ENCODE measurements around the gene TRPV6.

The TRPV6 gene

GRCh38 chr7:142847353-142847752 is 38.2 kb downstream of the TRPV6 start:
- no peak for DNase-seq

GRCh38 chr7:142842251-142842766 is 43.2 kb downstream of the TRPV6 start:
- no peak for DNase-seq

DNA sequence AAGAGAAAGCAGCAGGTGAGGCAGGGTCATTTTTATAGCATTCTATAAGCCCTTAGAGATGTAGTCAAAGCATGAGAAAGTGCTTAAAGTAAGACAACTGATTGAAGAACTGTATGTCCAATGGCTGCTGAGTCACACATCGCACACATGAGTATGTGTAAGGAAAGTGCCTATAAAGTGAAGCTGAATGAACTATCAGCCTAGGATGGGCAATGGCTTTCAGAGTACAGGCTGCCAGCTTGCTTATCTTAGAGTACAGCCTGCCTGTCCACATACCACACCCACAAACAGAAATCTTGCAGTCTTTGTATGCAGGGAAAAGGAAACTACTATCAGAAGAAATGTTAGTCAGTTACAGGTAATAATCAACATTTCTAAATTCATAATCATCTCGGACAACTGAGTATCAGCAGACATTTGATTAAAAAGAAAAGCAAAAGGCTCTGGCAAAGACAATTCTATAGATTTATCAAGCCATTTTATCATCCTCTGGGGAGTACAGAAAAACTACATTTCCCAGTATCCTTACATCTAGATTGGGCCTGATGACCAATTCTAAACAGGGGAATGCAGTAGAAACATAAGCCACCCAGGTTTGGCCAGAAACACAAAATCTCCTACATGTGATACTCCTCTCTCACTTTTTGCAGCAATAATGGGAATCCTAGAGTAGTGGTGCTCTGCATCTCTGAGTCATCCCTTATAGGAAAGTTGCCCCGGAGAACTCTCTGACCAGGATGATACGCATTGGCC is 46.9 kb downstream of the TRPV6 start:
- no peak for DNase-seq

DNA sequence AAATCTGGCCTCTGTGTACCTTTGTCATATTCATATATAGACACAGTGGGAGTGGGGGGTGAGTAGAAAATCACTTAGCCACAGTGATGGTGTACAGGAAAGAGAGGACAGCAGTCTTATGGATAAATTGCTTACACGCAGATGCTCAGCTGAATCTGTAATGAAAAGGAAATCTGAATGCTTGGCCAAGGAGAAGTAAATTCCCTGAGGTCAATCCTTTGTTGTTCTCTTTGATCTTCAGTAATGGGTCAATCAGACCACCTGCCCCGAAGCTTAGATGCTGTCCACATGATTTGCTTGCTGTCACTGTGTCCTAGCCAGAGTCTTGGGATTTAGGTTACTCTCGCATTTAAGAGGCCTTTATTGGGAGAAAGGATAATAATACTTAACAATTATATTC is 49.1 kb downstream of the TRPV6 start:
- DNase-seq, result no peak

- DNase-seq, result no peak
Observed at GRCh38 chr7:142835487-142835886, 50.1 kb downstream of the TRPV6 start.

DNA sequence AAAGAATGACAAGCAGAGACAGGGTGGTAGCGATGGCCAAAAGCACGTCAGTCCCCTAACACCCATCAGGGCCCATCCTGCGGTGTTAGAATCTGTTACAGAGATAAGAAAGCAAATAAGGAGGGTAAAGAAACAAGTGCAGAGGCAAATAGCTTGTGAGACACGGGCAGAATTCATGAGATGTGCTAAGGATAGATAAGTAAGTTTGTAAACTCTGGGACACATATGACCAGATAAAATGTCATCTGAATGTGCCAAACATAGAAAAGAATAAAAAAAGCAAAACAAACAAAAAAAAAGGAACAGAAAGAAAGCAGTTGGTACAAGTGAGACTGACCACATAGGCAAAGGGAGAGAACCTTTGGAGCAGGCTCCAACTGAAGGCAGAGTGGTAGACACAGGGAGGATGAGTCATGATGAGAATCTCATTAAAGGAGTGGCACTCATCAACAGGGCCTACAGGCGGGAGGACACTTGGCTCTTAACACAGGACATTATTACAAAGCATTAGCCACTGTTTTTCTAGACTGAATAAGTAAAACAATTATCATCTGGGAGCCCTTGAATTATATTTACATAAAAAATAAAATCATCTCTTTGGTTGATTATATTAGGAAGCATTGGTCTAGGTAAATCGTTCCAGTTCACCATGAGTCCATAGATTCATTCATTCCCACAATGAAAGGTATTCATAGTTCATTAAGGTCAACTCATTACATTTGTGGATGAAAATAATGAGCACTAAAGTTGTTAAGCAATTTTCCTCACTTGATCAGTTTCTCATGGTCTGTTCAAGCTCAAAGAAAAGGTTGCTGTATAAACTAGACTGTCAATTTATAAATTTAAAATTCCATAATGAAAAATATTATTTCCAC is 52.1 kb downstream of the TRPV6 start:
- no peak for DNase-seq

GRCh38 chr7:142832417-142832816 is 53.1 kb downstream of the TRPV6 start:
- no peak for DNase-seq

- no peak for DNase-seq
Observed at GRCh38 chr7:142827951-142828500, 57.5 kb downstream of the TRPV6 start.

DNA sequence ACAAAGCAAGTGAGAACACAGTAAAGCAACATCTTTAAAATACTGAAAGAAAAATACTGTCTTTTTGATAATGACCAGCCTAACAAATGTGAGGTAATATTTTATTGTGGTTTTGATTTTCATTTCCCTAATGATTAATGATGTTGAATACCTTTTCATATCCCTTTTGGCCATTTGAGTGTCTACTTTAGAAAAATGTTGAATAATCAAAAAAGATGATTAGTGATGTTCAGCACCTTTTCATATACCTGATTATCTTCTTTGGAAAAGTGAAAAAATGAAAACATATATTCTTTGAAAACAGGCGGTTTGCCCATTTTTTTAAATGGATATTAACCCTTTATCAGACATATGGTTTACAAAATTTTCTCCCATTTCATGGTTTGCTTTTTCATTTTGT is 62.8 kb downstream of the TRPV6 start:
- DNase-seq, result no peak

All from right hindlimb (tissue), 1 donor.